WTC11 (cell line): Measurements from ENCODE around the gene IGFBP1. TPM values are rescaled to one million over a fixed set of nuclear protein-coding genes. Genes with fewer than 3 reads are reported as not detected.

Source experiments
- ATAC-seq: fragments of 200-7000 bp; cut with Tn5 transposase; 2 replicates; pipeline ENCODE4 v1.10.0; 2021; ENCODE audit warnings: mild to moderate bottlenecking, moderate library complexity
- CTCF ChIA-PET: fragments of 300-600 bp; sonication (Branson Sonifier 250); formaldehyde crosslinking; loops from one replicate; lab custom pipeline; 2021; ENCODE audit warnings: antibody characterized with exemption; lab: Charles Lee
- POLR2A ChIA-PET: fragments of 350-600 bp; sonication (Branson Sonifier 250); formaldehyde crosslinking; loops from one replicate; lab custom pipeline; 2021; ENCODE audit warnings: antibody characterized with exemption; lab: Charles Lee
- DNase-seq: peaks from one replicate; pipeline ENCODE4 v3.0.0; 2021; ENCODE audit warnings: low spot score
- H3K27ac Mint-ChIP-seq: 2 replicates; pipeline ENCODE4 v1.8.0; 2021; ENCODE audit warnings: mixed read lengths
- H3K27me3 Mint-ChIP-seq: 2 replicates; pipeline ENCODE4 v1.8.0; 2021; ENCODE audit warnings: low read depth, mild to moderate bottlenecking, moderate library complexity, mixed read lengths
- H3K36me3 Mint-ChIP-seq: 2 replicates; pipeline ENCODE4 v1.8.0; 2021; ENCODE audit warnings: mixed read lengths
- H3K4me1 Mint-ChIP-seq: 2 replicates; pipeline ENCODE4 v1.8.0; 2022; ENCODE audit warnings: mixed read lengths
- H3K4me3 Mint-ChIP-seq: 2 replicates; pipeline ENCODE4 v1.8.0; 2021; ENCODE audit warnings: mild to moderate bottlenecking, moderate library complexity, mixed read lengths
- H3K9me3 Mint-ChIP-seq: 2 replicates; pipeline ENCODE4 v1.8.0; 2021; ENCODE audit warnings: mixed read lengths
- CREM ChIP-seq: sonication (generic); formaldehyde crosslinking; IDR thresholded peaks from 2 replicates; pipeline ENCODE4 v1.8.1; 2022; ENCODE audit warnings: mild to moderate bottlenecking, missing genetic modification reagents, moderate library complexity
- FOXJ3 ChIP-seq: sonication (generic); formaldehyde crosslinking; IDR thresholded peaks from 2 replicates; pipeline ENCODE4 v1.9.0; 2021; ENCODE audit warnings: missing genetic modification reagents, mild to moderate bottlenecking, borderline replicate concordance
- SOX15 ChIP-seq: fragments of 250-450 bp; sonication (Bioruptor Pico); IDR thresholded peaks from 2 replicates; pipeline ENCODE4 v1.9.0; 2021; ENCODE audit warnings: mild to moderate bottlenecking
- ZBTB21 ChIP-seq: sonication (generic); formaldehyde crosslinking; IDR thresholded peaks from 2 replicates; pipeline ENCODE4 v1.8.1; 2023; ENCODE audit warnings: mild to moderate bottlenecking, missing genetic modification reagents, borderline replicate concordance
- ZNF138 ChIP-seq: sonication (generic); formaldehyde crosslinking; conservative IDR thresholded peaks from 2 replicates; pipeline ENCODE4 v1.8.1; 2022; ENCODE audit warnings: mild to moderate bottlenecking, moderate library complexity, missing genetic modification reagents
- total RNA-seq: library from RNA; stranded (reverse); gene quantifications from 3 replicates; pipeline ENCODE4 v1.2.3, GENCODE V29; 2021
- TF ChIP-seq, protein P1 (sequence below): sonication (generic); formaldehyde crosslinking; conservative IDR thresholded peaks from 2 replicates; pipeline ENCODE4 v1.8.1; 2023; ENCODE audit warnings: mild to moderate bottlenecking, low read depth, missing genetic modification reagents, moderate library complexity
- TF ChIP-seq, protein P2 (sequence below): sonication (generic); formaldehyde crosslinking; IDR thresholded peaks from 2 replicates; pipeline ENCODE4 v1.8.1; 2023; ENCODE audit warnings: mild to moderate bottlenecking, missing genetic modification reagents
- TF ChIP-seq, protein P3 (sequence below): sonication (generic); formaldehyde crosslinking; IDR thresholded peaks from 2 replicates; pipeline ENCODE4 v1.8.1; 2023; ENCODE audit warnings: mild to moderate bottlenecking, missing genetic modification reagents
- TF ChIP-seq, protein P4 (sequence below): sonication (generic); formaldehyde crosslinking; IDR thresholded peaks from 2 replicates; pipeline ENCODE4 v1.8.0; 2022; ENCODE audit warnings: mild to moderate bottlenecking, missing genetic modification reagents
- TF ChIP-seq, protein P5 (sequence below): fragments of 250-450 bp; sonication (Bioruptor Pico); IDR thresholded peaks from 2 replicates; pipeline ENCODE4 v1.9.0; 2021; ENCODE audit warnings: moderate library complexity, mild to moderate bottlenecking, inconsistent platforms, borderline replicate concordance
- TF ChIP-seq, protein P6 (sequence below): sonication (generic); formaldehyde crosslinking; IDR thresholded peaks from 2 replicates; pipeline ENCODE4 v1.8.1; 2022; ENCODE audit warnings: mild to moderate bottlenecking, missing genetic modification reagents, moderate library complexity, borderline replicate concordance

IGFBP1 gene
- total RNA-seq, 1 experiment from 2014 or later = 0.37 TPM

DNA sequence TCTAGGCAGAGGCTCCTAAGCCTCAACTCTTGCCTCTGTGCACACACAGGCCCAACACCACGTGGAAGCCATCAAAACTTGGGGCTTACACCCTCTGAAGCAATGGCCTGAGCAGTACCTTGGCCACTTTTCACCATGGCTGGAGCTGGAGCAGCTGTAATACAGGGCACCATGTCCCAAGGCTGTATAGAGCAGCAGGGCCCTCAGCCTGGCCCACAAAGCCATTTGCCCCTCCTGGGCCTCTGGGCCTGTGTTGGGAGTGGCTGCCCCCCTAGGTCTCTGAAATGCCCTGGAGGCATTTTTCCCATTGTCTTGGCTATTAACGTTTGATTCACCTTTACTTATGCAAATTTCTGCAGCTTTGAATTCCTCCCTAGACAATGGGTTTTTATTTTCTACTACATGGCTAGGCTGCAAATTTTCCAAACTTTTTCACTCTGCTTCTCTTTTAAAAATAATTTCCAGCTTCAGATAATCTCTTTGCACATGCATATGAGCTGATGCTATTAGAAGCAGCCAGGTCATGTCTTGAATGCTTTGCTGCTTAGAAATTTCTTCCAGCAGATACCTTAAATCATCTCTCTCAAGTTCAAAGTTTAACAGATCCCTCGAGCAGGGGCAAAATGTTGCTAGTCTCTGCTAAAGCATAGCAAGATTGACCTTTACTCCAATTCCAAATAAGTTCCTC lies 9.7 kb upstream of the IGFBP1 start:
- peaks cover 7% of the 10 kb centered on the region; the same call in 1 of the 2 replicates for H3K27me3 Mint-ChIP-seq
- no peak; the same call in 1 of the 2 replicates for ATAC-seq
- no peak for DNase-seq
- H3K4me3 Mint-ChIP-seq = no peak overlapping the region
- peaks cover 25% of the 10 kb centered on the region for H3K36me3 Mint-ChIP-seq
- H3K27ac Mint-ChIP-seq = no peak overlapping the region
- POLR2A ChIA-PET = no interaction called here
- H3K9me3 Mint-ChIP-seq = peaks cover 40% of the 10 kb centered on the region
- CTCF ChIA-PET = no interaction called here
- no peak for TF ChIP-seq SOX15 (CRISPR knock-in tag)
- TF ChIP-seq, protein P1, sequence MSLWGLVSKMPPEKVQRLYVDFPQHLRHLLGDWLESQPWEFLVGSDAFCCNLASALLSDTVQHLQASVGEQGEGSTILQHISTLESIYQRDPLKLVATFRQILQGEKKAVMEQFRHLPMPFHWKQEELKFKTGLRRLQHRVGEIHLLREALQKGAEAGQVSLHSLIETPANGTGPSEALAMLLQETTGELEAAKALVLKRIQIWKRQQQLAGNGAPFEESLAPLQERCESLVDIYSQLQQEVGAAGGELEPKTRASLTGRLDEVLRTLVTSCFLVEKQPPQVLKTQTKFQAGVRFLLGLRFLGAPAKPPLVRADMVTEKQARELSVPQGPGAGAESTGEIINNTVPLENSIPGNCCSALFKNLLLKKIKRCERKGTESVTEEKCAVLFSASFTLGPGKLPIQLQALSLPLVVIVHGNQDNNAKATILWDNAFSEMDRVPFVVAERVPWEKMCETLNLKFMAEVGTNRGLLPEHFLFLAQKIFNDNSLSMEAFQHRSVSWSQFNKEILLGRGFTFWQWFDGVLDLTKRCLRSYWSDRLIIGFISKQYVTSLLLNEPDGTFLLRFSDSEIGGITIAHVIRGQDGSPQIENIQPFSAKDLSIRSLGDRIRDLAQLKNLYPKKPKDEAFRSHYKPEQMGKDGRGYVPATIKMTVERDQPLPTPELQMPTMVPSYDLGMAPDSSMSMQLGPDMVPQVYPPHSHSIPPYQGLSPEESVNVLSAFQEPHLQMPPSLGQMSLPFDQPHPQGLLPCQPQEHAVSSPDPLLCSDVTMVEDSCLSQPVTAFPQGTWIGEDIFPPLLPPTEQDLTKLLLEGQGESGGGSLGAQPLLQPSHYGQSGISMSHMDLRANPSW (CRISPR knock-in tag) = no peak
- TF ChIP-seq, protein P2, sequence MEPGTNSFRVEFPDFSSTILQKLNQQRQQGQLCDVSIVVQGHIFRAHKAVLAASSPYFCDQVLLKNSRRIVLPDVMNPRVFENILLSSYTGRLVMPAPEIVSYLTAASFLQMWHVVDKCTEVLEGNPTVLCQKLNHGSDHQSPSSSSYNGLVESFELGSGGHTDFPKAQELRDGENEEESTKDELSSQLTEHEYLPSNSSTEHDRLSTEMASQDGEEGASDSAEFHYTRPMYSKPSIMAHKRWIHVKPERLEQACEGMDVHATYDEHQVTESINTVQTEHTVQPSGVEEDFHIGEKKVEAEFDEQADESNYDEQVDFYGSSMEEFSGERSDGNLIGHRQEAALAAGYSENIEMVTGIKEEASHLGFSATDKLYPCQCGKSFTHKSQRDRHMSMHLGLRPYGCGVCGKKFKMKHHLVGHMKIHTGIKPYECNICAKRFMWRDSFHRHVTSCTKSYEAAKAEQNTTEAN (CRISPR knock-in tag) = no peak
- no peak for TF ChIP-seq CREM (CRISPR knock-in tag)
- TF ChIP-seq ZNF138 (CRISPR knock-in tag) = no peak
- TF ChIP-seq ZBTB21 = no peak
- TF ChIP-seq, all 79 proteins: peak for 0
- H3K4me1 Mint-ChIP-seq = peaks cover 14% of the 10 kb centered on the region

DNA sequence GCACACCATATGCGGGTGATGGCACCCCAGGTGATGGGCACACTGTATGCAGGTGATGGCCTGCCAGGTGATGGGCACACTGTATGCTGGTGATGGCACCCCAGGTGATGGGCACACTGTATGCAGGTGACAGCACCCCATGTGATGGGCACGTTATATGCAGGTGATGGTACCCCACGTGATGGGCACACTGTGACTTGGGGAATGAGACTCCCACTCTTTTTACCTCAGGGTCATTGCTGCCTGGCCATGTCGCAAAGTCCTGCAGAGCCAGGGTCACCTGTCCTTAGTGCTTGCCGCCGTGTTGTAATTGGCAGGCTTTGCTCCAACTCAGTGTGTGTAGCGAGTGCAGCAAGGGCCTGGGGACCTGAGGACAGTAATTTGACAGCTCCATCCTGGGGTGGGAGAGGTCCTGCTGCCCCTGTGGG lies 7.8 kb upstream of the IGFBP1 start:
- peaks cover 14% of the 10 kb centered on the region for H3K4me1 Mint-ChIP-seq
- POLR2A ChIA-PET = no interaction called here
- ATAC-seq = no peak
- no peak overlapping the region for H3K4me3 Mint-ChIP-seq
- TF ChIP-seq, protein P3, sequence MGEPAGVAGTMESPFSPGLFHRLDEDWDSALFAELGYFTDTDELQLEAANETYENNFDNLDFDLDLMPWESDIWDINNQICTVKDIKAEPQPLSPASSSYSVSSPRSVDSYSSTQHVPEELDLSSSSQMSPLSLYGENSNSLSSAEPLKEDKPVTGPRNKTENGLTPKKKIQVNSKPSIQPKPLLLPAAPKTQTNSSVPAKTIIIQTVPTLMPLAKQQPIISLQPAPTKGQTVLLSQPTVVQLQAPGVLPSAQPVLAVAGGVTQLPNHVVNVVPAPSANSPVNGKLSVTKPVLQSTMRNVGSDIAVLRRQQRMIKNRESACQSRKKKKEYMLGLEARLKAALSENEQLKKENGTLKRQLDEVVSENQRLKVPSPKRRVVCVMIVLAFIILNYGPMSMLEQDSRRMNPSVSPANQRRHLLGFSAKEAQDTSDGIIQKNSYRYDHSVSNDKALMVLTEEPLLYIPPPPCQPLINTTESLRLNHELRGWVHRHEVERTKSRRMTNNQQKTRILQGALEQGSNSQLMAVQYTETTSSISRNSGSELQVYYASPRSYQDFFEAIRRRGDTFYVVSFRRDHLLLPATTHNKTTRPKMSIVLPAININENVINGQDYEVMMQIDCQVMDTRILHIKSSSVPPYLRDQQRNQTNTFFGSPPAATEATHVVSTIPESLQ = no peak
- no peak for TF ChIP-seq FOXJ3
- TF ChIP-seq, protein P4, sequence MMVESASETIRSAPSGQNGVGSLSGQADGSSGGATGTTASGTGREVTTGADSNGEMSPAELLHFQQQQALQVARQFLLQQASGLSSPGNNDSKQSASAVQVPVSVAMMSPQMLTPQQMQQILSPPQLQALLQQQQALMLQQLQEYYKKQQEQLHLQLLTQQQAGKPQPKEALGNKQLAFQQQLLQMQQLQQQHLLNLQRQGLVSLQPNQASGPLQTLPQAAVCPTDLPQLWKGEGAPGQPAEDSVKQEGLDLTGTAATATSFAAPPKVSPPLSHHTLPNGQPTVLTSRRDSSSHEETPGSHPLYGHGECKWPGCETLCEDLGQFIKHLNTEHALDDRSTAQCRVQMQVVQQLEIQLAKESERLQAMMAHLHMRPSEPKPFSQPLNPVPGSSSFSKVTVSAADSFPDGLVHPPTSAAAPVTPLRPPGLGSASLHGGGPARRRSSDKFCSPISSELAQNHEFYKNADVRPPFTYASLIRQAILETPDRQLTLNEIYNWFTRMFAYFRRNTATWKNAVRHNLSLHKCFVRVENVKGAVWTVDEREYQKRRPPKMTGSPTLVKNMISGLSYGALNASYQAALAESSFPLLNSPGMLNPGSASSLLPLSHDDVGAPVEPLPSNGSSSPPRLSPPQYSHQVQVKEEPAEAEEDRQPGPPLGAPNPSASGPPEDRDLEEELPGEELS = no peak
- TF ChIP-seq, protein P5, sequence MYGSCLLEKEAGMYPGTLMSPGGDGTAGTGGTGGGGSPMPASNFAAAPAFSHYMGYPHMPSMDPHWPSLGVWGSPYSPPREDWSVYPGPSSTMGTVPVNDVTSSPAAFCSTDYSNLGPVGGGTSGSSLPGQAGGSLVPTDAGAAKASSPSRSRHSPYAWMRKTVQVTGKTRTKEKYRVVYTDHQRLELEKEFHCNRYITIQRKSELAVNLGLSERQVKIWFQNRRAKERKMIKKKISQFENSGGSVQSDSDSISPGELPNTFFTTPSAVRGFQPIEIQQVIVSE = no peak
- TF ChIP-seq, protein P6, sequence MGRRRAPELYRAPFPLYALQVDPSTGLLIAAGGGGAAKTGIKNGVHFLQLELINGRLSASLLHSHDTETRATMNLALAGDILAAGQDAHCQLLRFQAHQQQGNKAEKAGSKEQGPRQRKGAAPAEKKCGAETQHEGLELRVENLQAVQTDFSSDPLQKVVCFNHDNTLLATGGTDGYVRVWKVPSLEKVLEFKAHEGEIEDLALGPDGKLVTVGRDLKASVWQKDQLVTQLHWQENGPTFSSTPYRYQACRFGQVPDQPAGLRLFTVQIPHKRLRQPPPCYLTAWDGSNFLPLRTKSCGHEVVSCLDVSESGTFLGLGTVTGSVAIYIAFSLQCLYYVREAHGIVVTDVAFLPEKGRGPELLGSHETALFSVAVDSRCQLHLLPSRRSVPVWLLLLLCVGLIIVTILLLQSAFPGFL (CRISPR knock-in tag) = no peak
- no peak for DNase-seq
- peaks cover 40% of the 10 kb centered on the region for H3K9me3 Mint-ChIP-seq
- H3K36me3 Mint-ChIP-seq = peaks cover 25% of the 10 kb centered on the region
- peaks cover 17% of the 10 kb centered on the region for H3K27me3 Mint-ChIP-seq
- H3K27ac Mint-ChIP-seq = no peak overlapping the region
- CTCF ChIA-PET = no interaction called here
